WTC11 (cell line): ENCODE measurements around the gene DNM3. TPM values are rescaled to one million over a fixed set of nuclear protein-coding genes. Genes with fewer than 3 reads are reported as not detected.

Experiments used
- ATAC-seq: fragments of 200-7000 bp; cut with Tn5 transposase; 2 replicates; pipeline ENCODE4 v1.10.0; 2021; ENCODE audit warnings: mild to moderate bottlenecking, moderate library complexity
- CTCF ChIA-PET: fragments of 300-600 bp; sonication (Branson Sonifier 250); formaldehyde crosslinking; loops from one replicate; lab custom pipeline; 2021; ENCODE audit warnings: antibody characterized with exemption; lab: Charles Lee
- POLR2A ChIA-PET: fragments of 350-600 bp; sonication (Branson Sonifier 250); formaldehyde crosslinking; loops from one replicate; lab custom pipeline; 2021; ENCODE audit warnings: antibody characterized with exemption; lab: Charles Lee
- DNase-seq: peaks from one replicate; pipeline ENCODE4 v3.0.0; 2021; ENCODE audit warnings: low spot score
- H3K27ac Mint-ChIP-seq: 2 replicates; pipeline ENCODE4 v1.8.0; 2021; ENCODE audit warnings: mixed read lengths
- H3K27me3 Mint-ChIP-seq: 2 replicates; pipeline ENCODE4 v1.8.0; 2021; ENCODE audit warnings: low read depth, mild to moderate bottlenecking, moderate library complexity, mixed read lengths
- H3K36me3 Mint-ChIP-seq: 2 replicates; pipeline ENCODE4 v1.8.0; 2021; ENCODE audit warnings: mixed read lengths
- H3K4me1 Mint-ChIP-seq: 2 replicates; pipeline ENCODE4 v1.8.0; 2022; ENCODE audit warnings: mixed read lengths
- H3K4me3 Mint-ChIP-seq: 2 replicates; pipeline ENCODE4 v1.8.0; 2021; ENCODE audit warnings: mild to moderate bottlenecking, moderate library complexity, mixed read lengths
- H3K9me3 Mint-ChIP-seq: 2 replicates; pipeline ENCODE4 v1.8.0; 2021; ENCODE audit warnings: mixed read lengths
- ATF3 ChIP-seq: sonication (generic); formaldehyde crosslinking; conservative IDR thresholded peaks from 2 replicates; pipeline ENCODE4 v1.8.1; 2022; ENCODE audit warnings: mild to moderate bottlenecking, missing genetic modification reagents
- CDX4 ChIP-seq: fragments of 250-450 bp; sonication (Bioruptor Pico); IDR thresholded peaks from 2 replicates; pipeline ENCODE4 v1.9.0; 2021; ENCODE audit warnings: moderate library complexity, mild to moderate bottlenecking, inconsistent platforms, borderline replicate concordance
- CREB1 ChIP-seq: sonication (generic); formaldehyde crosslinking; IDR thresholded peaks from 2 replicates; pipeline ENCODE4 v1.8.0; 2023; ENCODE audit warnings: mild to moderate bottlenecking, missing genetic modification reagents
- ERG ChIP-seq: fragments of 250-450 bp; sonication (Bioruptor Pico); IDR thresholded peaks from 2 replicates; pipeline ENCODE4 v1.8.0; 2021; ENCODE audit warnings: mild to moderate bottlenecking
- ESRRA ChIP-seq: sonication (generic); formaldehyde crosslinking; IDR thresholded peaks from 2 replicates; pipeline ENCODE4 v1.8.1; 2022; ENCODE audit warnings: mild to moderate bottlenecking, missing genetic modification reagents, borderline replicate concordance
- FOXP1 ChIP-seq: sonication (generic); formaldehyde crosslinking; IDR thresholded peaks from 2 replicates; pipeline ENCODE4 v1.8.0; 2022; ENCODE audit warnings: missing genetic modification reagents, mild to moderate bottlenecking, moderate library complexity, borderline replicate concordance
- HMGXB4 ChIP-seq: sonication (generic); formaldehyde crosslinking; IDR thresholded peaks from 2 replicates; pipeline ENCODE4 v1.8.1; 2023; ENCODE audit warnings: mild to moderate bottlenecking, moderate library complexity, missing genetic modification reagents
- IRF1 ChIP-seq: sonication (generic); formaldehyde crosslinking; IDR thresholded peaks from 2 replicates; pipeline ENCODE4 v1.8.0; 2023; ENCODE audit warnings: missing genetic modification reagents
- JAZF1 ChIP-seq: fragments of 250-450 bp; sonication (Bioruptor Pico); IDR thresholded peaks from 2 replicates; pipeline ENCODE4 v1.9.0; 2021; ENCODE audit warnings: moderate library complexity, mild to moderate bottlenecking, inconsistent platforms
- RORB ChIP-seq: fragments of 250-450 bp; sonication (Bioruptor Pico); IDR thresholded peaks from 2 replicates; pipeline ENCODE4 v1.9.0; 2021; ENCODE audit warnings: mild to moderate bottlenecking
- STAT6 ChIP-seq: sonication (generic); formaldehyde crosslinking; conservative IDR thresholded peaks from 2 replicates; pipeline ENCODE4 v1.8.1; 2023; ENCODE audit warnings: mild to moderate bottlenecking, low read depth, missing genetic modification reagents, moderate library complexity
- TEAD4 ChIP-seq: sonication (generic); formaldehyde crosslinking; IDR thresholded peaks from 2 replicates; pipeline ENCODE4 v1.8.0; 2022; ENCODE audit warnings: mild to moderate bottlenecking, missing genetic modification reagents
- ZMAT4 ChIP-seq: fragments of 250-450 bp; sonication (Bioruptor Pico); IDR thresholded peaks from 2 replicates; pipeline ENCODE4 v1.9.0; 2021; ENCODE audit warnings: mild to moderate bottlenecking
- ZNF416 ChIP-seq: fragments of 250-450 bp; sonication (Bioruptor Pico); IDR thresholded peaks from 2 replicates; pipeline ENCODE4 v1.9.0; 2021; ENCODE audit warnings: mild to moderate bottlenecking, inconsistent platforms
- total RNA-seq: library from RNA; stranded (reverse); gene quantifications from 3 replicates; pipeline ENCODE4 v1.2.3, GENCODE V29; 2021

The DNM3 gene
- total RNA-seq, 1 experiment from 2014 or later = 1.9 TPM

- DNase-seq (no peak), ATAC-seq (no peak)
- Mint-ChIP-seq H3K27me3 (no peaks in the 10 kb centered on the region), H3K36me3 (no peaks in the 10 kb centered on the region), H3K4me1 (no peaks in the 10 kb centered on the region), H3K4me3 (no peak overlapping the region), H3K27ac (no peak overlapping the region), H3K9me3 (peaks cover 6% of the 10 kb centered on the region)
- ChIA-PET CTCF (no interaction called here), POLR2A (no interaction called here)
- TF ChIP-seq TEAD4 (CRISPR knock-in tag) (no peak), STAT6 (CRISPR knock-in tag) (no peak)
Observed at GRCh38 chr1:172335377-172335776, 494.1 kb downstream of the DNM3 start.

- CTCF ChIA-PET = interaction anchor here (1.2 kb wide), 1 partner anchor 22 kb away, joined by 3 read pairs; no protein-coding TSS in a partner anchor
- H3K36me3 Mint-ChIP-seq = no peaks in the 10 kb centered on the region
- H3K4me3 Mint-ChIP-seq = no peak overlapping the region
- ATAC-seq (no peak), DNase-seq (no peak)
- no peak for TF ChIP-seq ZNF416
- TF ChIP-seq ATF3 (CRISPR knock-in tag) = no peak
- TF ChIP-seq FOXP1 = no peak
- no peak for TF ChIP-seq CREB1 (CRISPR knock-in tag)
- no peak for TF ChIP-seq HMGXB4 (CRISPR knock-in tag)
- no peak for TF ChIP-seq RORB (CRISPR knock-in tag)
- no peak for TF ChIP-seq ERG (CRISPR knock-in tag)
- no peak for TF ChIP-seq STAT6 (CRISPR knock-in tag)
- no peak for TF ChIP-seq ESRRA
- TF ChIP-seq CDX4 (CRISPR knock-in tag) = no peak
- no peak for TF ChIP-seq ZMAT4 (CRISPR knock-in tag)
- no peak for TF ChIP-seq IRF1 (CRISPR knock-in tag)
- TF ChIP-seq JAZF1 (CRISPR knock-in tag) = no peak
- no peak overlapping the region for H3K27ac Mint-ChIP-seq
- H3K4me1 Mint-ChIP-seq = peaks cover 10% of the 10 kb centered on the region
- POLR2A ChIA-PET = no interaction called here
- H3K9me3 Mint-ChIP-seq = no peaks in the 10 kb centered on the region
- no peaks in the 10 kb centered on the region for H3K27me3 Mint-ChIP-seq
Observed at GRCh38 chr1:172338295-172338735, 497.0 kb downstream of the DNM3 start.
